GDM1 (cell line): ENCODE results near the gene IQSEC2.
A peak's percentile ranks its signal among the peaks of the same experiment; 100 is the strongest.

ENCODE experiments used
- DNase-seq: peaks from one replicate; lab custom pipeline; 2025; lab: John Stamatoyannopoulos, UW

The IQSEC2 gene

DNA sequence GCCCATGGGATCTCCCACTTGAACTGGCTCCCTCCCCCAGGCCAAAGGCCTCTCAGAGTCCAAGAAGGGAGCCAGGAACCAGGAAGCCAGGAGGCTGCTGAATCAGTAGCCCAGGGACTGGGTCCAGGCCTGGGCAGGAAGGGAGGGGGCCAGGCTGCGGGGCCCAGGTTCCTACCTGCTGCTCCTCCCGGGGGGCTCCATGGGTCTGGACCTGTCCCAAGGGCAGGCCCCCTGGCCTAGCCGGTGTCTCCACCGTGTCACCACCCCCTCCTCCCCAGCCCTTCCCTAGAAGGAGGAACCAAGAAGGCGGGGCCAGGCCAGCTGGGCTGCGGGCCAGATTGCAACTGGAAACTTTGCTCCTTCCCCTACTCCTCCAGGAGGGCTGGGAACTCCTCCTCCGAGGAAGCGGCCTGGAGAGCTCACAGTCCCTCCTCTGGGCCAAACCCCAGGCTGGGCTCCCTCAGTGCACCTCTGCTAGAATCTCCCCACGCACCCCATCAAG lies at the start of gene IQSEC2:
TSS of gene IQSEC2 (minus strand) at position 264 of the 502 bp plus-strand sequence.
- no peak for DNase-seq

DNA sequence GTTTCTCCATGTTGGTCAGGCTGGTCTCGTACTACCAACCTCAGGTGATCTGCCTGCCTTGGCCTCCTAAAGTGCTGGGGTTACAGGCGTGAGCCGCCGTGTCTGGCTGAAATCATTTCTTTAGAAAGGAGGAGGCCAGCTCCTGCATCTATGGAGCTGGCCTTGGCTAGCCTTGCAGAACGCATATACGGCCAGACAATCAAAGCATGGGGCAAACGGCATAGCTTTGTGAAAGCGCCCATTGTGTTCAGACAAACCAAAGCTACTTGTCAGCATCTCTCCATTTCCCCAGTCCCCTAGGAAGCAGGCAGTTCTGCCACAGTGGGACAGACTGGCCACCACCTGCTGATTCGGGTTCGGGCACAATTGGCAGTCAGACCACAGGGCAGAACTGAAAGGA lies 48.9 kb upstream of the IQSEC2 start:
- no peak for DNase-seq

DNA sequence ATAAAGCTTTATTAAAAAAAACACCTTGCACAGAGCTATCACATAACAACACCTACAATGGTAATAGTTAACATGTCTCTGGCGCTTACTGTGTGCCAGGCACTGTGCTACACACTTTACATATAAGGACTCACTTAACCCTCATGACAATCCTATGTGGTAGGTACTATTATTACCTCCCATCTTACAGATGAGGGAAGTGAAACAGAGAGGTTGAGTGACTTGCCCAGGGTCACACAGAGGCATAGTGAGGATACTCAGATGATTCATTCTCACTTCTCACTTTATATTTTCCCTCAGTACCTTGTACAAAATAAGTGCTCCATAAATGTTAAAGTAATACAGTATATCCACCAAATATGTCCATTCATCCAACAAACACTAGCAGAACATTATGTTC lies 43.4 kb upstream of the IQSEC2 start:
- no peak for DNase-seq

DNA sequence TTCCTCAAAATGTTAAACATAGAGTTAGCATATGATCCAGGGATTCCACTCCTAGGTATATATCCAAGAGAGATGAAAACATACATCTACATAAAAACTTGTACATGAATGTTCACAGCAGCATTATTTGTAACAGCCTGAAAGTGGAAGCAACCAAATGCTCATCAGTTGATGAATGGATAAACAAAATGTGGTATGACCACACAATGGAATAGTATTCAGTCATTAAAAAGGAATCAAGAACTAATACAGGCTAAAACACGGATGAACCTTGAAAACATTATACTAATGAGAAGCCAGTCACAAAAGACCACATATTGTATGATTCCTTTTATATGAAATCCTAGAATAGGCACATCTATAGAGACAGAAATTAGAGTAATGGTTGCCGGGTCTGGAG lies 42.7 kb upstream of the IQSEC2 start:
- DNase-seq, result no peak

GRCh38 chrX:53323196-53323595 lies 41.8 kb upstream of the IQSEC2 start:
- no peak for DNase-seq

DNA sequence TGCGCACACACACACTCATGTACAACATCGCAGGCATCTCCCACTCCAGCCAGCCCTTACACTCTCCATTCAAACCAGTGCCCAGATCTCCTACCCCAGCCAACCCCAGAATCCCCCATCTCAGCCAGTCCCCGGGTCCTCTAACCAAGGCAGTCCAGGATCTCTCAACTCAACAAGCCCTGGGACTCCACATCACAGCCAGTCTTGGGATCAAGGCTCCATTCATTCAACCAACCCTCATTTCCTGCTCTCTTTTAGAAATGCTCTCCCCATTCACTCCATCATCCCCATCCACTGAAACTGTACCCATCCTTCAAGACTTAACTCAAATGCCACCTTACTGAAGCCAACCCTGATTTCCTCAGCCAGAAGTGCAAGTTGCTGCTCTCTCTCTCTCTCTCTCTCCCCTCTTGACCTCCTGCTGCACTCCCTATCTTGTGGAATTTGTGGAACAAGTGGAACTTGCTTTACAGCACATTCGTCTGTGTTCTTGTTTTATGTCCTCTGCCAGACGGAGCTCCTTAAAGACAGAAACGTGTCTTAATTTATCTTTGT lies 40.6 kb upstream of the IQSEC2 start:
- no peak for DNase-seq

DNA sequence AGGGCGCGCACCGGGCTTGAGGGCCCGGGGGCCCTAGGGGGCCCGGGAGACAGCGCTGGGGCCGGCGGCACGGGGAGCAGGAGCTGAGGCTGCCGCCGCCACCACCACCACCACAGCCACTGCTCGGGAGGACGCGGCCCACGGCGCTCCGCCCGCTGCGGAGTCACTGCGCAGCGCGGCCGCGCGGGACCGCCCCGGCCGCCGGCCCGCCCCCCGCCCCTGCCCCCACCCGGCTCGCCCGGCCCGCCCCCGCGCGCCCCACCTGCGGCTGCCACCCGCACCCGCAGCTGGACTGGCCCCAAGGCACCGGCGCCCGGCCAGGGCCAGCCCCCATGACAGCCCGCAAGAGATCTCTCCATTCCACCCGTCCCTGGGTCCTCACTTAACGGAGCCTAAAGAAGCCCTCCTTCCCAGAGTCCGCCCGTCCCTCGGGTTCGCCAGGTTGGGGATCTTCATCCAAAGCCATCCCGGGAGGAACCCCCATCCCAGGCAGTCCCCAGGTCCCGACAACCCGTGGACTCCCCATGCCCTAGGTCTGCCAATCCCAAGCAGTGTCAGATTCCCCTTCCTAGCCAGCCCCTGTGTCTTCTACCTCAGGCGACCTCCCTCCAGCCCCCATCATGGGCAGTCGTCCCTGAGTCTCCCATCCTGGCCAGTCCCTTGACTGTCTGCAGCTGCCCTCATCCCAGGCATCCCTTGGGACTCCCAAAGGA lies 40.0 kb upstream of the IQSEC2 start:
- DNase-seq, result no peak

GRCh38 chrX:53320543-53321229 lies 39.3 kb upstream of the IQSEC2 start:
- no peak for DNase-seq

GRCh38 chrX:53319614-53320542 lies 38.5 kb upstream of the IQSEC2 start:
- DNase-seq, result no peak

- DNase-seq, result no peak
Observed at GRCh38 chrX:53318766-53319353, 37.5 kb upstream of the IQSEC2 start.

DNA sequence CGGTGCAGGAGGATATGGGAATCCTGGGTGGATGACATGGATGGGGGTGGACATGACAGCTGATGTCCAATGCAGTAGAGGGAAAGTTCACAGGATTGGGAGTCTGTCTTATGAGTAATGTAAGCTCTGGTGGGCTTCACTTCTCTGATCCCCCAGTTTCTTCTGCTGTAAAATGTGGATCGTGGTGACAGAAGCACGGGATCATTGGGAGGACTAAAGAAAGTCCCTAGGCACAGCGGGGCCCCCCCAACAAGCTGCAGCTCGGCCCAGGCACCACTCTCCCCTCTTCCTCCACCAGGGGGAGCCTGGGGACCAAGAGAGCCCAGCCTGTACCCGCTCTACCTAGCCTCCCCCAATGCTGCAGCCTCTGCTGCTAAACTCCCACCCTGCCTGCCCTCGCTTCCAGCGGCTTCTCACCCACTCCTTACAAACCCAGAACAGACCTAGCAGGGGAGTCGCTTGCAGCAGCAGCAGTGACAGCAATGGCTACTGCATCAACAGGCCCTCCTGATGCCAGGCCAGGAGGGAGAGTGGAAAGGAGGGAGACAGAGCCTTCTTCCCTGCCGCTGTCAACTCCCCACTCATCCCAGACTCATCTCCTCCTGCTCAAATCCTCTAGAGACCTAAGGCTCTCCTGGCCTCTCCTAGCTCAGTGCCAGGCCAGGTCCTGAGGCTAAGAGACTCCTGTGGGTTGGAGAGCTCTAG lies 36.1 kb upstream of the IQSEC2 start:
- DNase-seq, result peak; percentile 35

GRCh38 chrX:53316860-53317237 lies 35.5 kb upstream of the IQSEC2 start:
- no peak for DNase-seq

DNA sequence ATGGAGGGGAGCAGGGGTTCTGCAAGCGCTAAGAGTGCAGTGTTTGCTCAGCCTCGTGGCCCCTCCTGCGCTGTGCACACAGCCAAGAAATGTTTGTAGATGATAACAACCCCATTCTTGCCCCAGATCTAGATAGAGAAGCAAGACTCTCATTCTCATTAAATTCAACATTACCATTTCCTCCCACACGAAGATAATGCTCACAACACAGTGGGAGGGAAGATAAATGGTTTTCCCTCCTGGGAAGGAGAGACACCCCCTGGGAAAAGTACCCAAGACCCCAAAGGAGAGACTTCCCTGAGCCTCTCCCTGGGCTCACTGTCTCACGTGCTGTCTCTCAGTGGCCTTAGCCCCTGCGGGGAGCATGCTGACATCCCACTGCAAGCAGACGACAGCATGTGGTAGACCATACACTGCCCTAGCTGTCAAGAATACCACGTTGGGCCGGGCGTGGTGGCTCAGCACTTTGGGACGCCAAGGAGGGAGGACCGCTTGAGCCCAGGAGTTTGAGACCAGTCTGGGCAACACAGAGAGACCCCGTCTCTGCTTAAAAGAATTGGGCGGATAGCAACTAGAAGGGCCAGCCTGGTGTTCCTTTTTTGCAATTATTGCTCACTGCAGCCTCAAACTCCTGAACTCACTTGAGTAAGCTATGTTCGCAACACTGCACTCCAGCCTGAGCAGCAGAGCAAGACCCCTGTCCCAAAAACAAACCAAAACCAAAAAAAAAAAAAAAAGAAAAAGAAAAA lies 34.9 kb upstream of the IQSEC2 start:
- no peak for DNase-seq

DNA sequence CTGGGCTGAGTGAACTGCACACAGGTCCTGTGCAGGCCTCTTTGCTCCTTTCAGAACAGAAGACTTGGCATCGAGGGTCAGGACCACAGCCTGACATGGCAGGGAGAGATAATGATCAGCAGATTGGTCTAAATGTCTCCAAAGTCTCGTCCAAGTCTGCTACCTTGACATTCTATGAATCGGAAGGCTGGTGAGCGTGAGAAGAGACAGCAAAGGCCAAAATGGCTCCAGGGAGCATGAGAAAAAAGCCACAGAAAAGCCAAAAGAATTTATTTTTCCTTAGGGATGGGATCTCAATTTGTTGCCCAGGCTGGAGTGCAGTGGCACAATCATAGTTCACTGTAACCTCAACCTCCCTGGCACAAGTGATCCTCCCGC lies 32.3 kb upstream of the IQSEC2 start:
- no peak for DNase-seq

DNA sequence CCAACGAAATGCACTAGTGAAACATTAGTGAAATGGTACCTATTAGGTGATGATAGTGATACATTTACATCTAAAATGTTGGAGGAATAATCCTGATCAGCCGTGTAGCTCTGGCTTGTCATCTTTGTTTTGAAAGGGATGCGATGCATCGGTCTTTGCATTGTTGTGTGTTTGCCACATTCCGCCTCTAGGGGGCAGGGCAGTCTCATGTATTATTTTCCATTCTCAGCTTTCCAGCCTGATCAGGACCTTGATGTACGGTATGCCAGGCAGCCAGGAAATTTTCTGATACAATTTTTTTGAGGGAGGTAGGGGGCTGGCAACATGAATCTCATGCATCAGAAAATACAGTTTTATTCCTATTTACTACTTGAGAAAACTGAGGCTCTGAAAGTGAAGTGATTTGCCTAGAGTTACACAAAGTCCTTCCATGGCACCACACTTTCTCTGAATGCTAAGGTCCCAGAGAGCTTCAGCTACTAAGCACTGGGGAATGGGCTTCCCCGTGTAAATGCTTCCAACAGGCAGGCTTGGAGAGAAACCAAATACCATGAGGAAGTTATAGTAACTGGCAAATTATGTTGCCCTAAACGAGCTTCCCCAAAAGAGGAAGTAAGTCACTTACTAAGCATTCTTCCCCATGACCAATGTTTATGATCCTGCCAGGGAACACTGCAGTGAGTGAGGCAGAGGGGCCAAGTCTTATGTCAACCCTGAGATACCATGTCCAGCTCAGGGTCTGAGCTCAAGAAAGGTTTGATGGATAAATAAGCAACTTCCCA lies 31.8 kb upstream of the IQSEC2 start:
- DNase-seq, result peak; percentile 58

DNA sequence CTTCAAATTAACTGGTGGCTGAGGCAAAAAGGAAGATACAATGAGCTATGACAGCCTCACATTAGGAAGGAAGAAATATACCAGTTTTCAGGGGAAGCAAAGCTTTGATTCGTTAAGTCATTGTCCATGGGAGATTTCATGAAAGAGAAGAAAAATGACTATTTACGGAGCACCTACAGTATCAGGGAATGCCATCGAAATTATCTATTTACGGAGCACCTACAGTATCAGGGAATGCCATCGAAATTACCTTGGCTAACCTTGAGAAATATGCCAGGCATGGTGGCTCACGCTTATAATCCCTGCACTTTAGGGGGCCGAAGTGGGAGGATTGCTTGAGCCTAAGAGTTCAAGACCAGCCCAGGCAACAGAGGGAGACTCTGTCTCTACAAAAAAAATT lies 28.5 kb upstream of the IQSEC2 start:
- DNase-seq, result no peak

GRCh38 chrX:53308836-53309235 lies 27.5 kb upstream of the IQSEC2 start:
- DNase-seq, result no peak

- DNase-seq, result no peak
Observed at GRCh38 chrX:53305996-53306937, 24.9 kb upstream of the IQSEC2 start.
